Measurements from ENCODE around the gene ITFG1.
"Not testable (repeated sequence)": the region's sequence is repeated elsewhere in the genome, so short reads cannot be mapped to it uniquely, and the experiment has no call there.

The ITFG1 gene

GRCh38 chr16:47241061-47241460 is 219.8 kb downstream of the ITFG1 start:
- DNase-seq (ENCODE audit: low spot score), result no peak

- DNase-seq (ENCODE audit: low spot score), result no peak
Measured at GRCh38 chr16:47236716-47237115, 224.1 kb downstream of the ITFG1 start.

- no peak for DNase-seq (ENCODE audit: low spot score)
Measured at GRCh38 chr16:47230296-47230695, 230.6 kb downstream of the ITFG1 start.

- no peak for DNase-seq (ENCODE audit: low spot score)
Measured at GRCh38 chr16:47229053-47230050, 231.5 kb downstream of the ITFG1 start.

GRCh38 chr16:47228241-47228640 is 232.6 kb downstream of the ITFG1 start:
- DNase-seq (ENCODE audit: low spot score), result no peak

GRCh38 chr16:47213761-47214440 is 247.0 kb downstream of the ITFG1 start:
- no peak for DNase-seq (ENCODE audit: low spot score)

- no peak for DNase-seq (ENCODE audit: low spot score)
Measured at GRCh38 chr16:47211218-47211617, 249.6 kb downstream of the ITFG1 start.

GRCh38 chr16:47204736-47205504 is 255.9 kb downstream of the ITFG1 start:
- no peak for DNase-seq (ENCODE audit: low spot score)

GRCh38 chr16:47203433-47203832 is 257.4 kb downstream of the ITFG1 start:
- not testable (repeated sequence) for DNase-seq (ENCODE audit: low spot score)

- no peak for DNase-seq (ENCODE audit: low spot score)
Measured at GRCh38 chr16:47198180-47198575, 262.7 kb downstream of the ITFG1 start.

- no peak for DNase-seq (ENCODE audit: low spot score)
Measured at GRCh38 chr16:47197536-47198179, 263.2 kb downstream of the ITFG1 start.

GRCh38 chr16:47196457-47196856 is 264.4 kb downstream of the ITFG1 start:
- no peak for DNase-seq (ENCODE audit: low spot score)

- no peak for DNase-seq (ENCODE audit: low spot score)
Measured at GRCh38 chr16:47182318-47182717, 278.5 kb downstream of the ITFG1 start.

GRCh38 chr16:47181066-47181465 is 279.8 kb downstream of the ITFG1 start:
- DNase-seq (ENCODE audit: low spot score), result not testable (repeated sequence)

GRCh38 chr16:47180073-47180472 is 280.8 kb downstream of the ITFG1 start:
- no peak for DNase-seq (ENCODE audit: low spot score)

GRCh38 chr16:47175152-47175551 is 285.7 kb downstream of the ITFG1 start:
- DNase-seq (ENCODE audit: low spot score), result no peak

GRCh38 chr16:47162670-47163420 is 298.0 kb downstream of the ITFG1 start:
- DNase-seq (ENCODE audit: low spot score), result no peak

GRCh38 chr16:47161464-47161863 is 299.4 kb downstream of the ITFG1 start:
- no peak for DNase-seq (ENCODE audit: low spot score)

- DNase-seq (ENCODE audit: low spot score), result no peak
Measured at GRCh38 chr16:47160422-47160821, 300.4 kb downstream of the ITFG1 start.

GRCh38 chr16:47158992-47159391 is 301.9 kb downstream of the ITFG1 start:
- no peak for DNase-seq (ENCODE audit: low spot score)

- DNase-seq (ENCODE audit: low spot score), result no peak
Measured at GRCh38 chr16:47156680-47157215, 304.1 kb downstream of the ITFG1 start.

All from CD4-positive, alpha-beta T cell treated with Interleukin-2 at 100 ng/mL for 4 hours (primary cell).